T-cell (primary cell): ENCODE measurements around the gene ST3GAL2. TPM values are rescaled to one million over a fixed set of nuclear protein-coding genes. Genes with fewer than 3 reads are reported as not detected.
"Not testable (repeated sequence)": the region's sequence is repeated elsewhere in the genome, so short reads cannot be mapped to it uniquely, and the experiment has no call there.

Source experiments
- ATAC-seq, 4 experiments: fragments of 200-7000 bp in 3 of 4; fragments of 150-1000 bp in 1 of 4; cut with Tn5 transposase; replicated peaks in 1 of 4; 1 replicate in 3 of 4; 2 replicates in 1 of 4; pipeline ENCODE4 v1.10.0; 2021; ENCODE audit warnings: moderate library complexity in 3 of 4, mild to moderate bottlenecking in 2 of 4, moderate number of reproducible peaks in 1 of 4
- CTCF ChIA-PET, 2 donors: fragments of 300-600 bp; sonication (Branson Sonifier 250); formaldehyde crosslinking; loops; one replicate each; lab custom pipeline; 2022; ENCODE audit warnings: antibody characterized with exemption in 2 of 2; lab: Charles Lee
- POLR2A ChIA-PET, 2 donors: fragments of 300-600 bp; sonication (Branson Sonifier 250); formaldehyde crosslinking; loops; one replicate each; lab custom pipeline; 2022; ENCODE audit warnings: antibody characterized with exemption in 2 of 2; lab: Charles Lee
- DNase-seq, 35 experiments: peaks; one replicate each; pipeline versions ENCODE4 v3.0.0 to v3.0.0-alpha.2; 2013 to 2023
- H3K27ac ChIP-seq: one replicate; pipeline ENCODE4 v1.5.1; 2013; ENCODE audit warnings: low read length
- H3K27me3 ChIP-seq, 2 experiments: replicated peaks in 1 of 2; 1 replicate in 1 of 2; 2 replicates in 1 of 2; pipeline versions ENCODE4 v1.6.1 to v1.7.0; 2013; ENCODE audit warnings: low read length in 1 of 2, mixed read lengths in 1 of 2; ENCODE audit not compliant: control insufficient read depth in 2 of 2, insufficient read depth in 2 of 2; ENCODE audit errors: extremely low read depth in 1 of 2
- H3K36me3 ChIP-seq, 2 donors: 1 replicate in 1 of 2; 2 replicates in 1 of 2; pipeline versions ENCODE4 v1.6.1 to v1.7.0; 2013; ENCODE audit warnings: low read length in 1 of 2; ENCODE audit not compliant: control insufficient read depth in 2 of 2, insufficient read depth in 1 of 2; ENCODE audit errors: extremely low read depth in 1 of 2
- H3K4me1 ChIP-seq, 2 experiments: 1 replicate in 1 of 2; 2 replicates in 1 of 2; pipeline versions ENCODE4 v1.6.1 to v1.7.0; 2013; ENCODE audit warnings: low read length in 2 of 2, mixed read lengths in 1 of 2; ENCODE audit not compliant: insufficient read depth in 2 of 2, control insufficient read depth in 1 of 2; ENCODE audit errors: extremely low read depth in 1 of 2
- H3K4me3 ChIP-seq, 2 donors: 1 replicate in 1 of 2; 2 replicates in 1 of 2; pipeline versions ENCODE4 v1.5.1 to v1.7.0; 2013; ENCODE audit warnings: mild to moderate bottlenecking in 2 of 2, low read length in 1 of 2, moderate library complexity in 1 of 2; ENCODE audit not compliant: control insufficient read depth in 1 of 2; ENCODE audit errors: extremely low read depth in 1 of 2
- H3K9me3 ChIP-seq: 2 replicates; pipeline ENCODE4 v1.7.0; 2013
- H3K27ac Mint-ChIP-seq, 2 donors: one replicate each; pipeline ENCODE4 v1.8.0; 2020 to 2021; ENCODE audit warnings: mild to moderate bottlenecking in 2 of 2, mixed read lengths in 2 of 2
- H3K27me3 Mint-ChIP-seq, 2 donors: one replicate each; pipeline ENCODE4 v1.8.0; 2021 to 2022; ENCODE audit warnings: mixed read lengths in 2 of 2
- H3K36me3 Mint-ChIP-seq: one replicate; pipeline ENCODE4 v1.8.0; 2021; ENCODE audit warnings: mixed read lengths
- H3K4me1 Mint-ChIP-seq, 3 donors: one replicate each; pipeline ENCODE4 v1.8.0; 2020 to 2022; ENCODE audit warnings: mixed read lengths in 3 of 3, mild to moderate bottlenecking in 1 of 3
- H3K4me3 Mint-ChIP-seq, 3 donors: one replicate each; pipeline ENCODE4 v1.8.0; 2020 to 2022; ENCODE audit warnings: mild to moderate bottlenecking in 3 of 3, mixed read lengths in 3 of 3, moderate library complexity in 3 of 3
- H3K9me3 Mint-ChIP-seq, 3 donors: one replicate each; pipeline ENCODE4 v1.8.0; 2020 to 2022; ENCODE audit warnings: mixed read lengths in 3 of 3
- WGBS: methylation state at CpG from one replicate; pipeline ENCODE4 v1.1.5; 2013; ENCODE audit warnings: missing lambda C conversion rate; ENCODE audit not compliant: insufficient coverage; 5-methylcytosine and 5-hydroxymethylcytosine counted together
- total RNA-seq, 35 experiments: library from RNA in 6 of 35; stranded (reverse) in 6 of 35; fragments of 120-200 nt in 1 of 35; gene quantifications; one replicate each; pipeline versions ENCODE4 v1.2.1 to v1.2.4 and lab custom pipeline; 2013 to 2026

The ST3GAL2 gene
- total RNA-seq, 5 donors from 2014 or later (not counting 1 experiment from before 2014, with no cell fraction given) = 18.9 to 35.1 (median 30.2) TPM

DNA sequence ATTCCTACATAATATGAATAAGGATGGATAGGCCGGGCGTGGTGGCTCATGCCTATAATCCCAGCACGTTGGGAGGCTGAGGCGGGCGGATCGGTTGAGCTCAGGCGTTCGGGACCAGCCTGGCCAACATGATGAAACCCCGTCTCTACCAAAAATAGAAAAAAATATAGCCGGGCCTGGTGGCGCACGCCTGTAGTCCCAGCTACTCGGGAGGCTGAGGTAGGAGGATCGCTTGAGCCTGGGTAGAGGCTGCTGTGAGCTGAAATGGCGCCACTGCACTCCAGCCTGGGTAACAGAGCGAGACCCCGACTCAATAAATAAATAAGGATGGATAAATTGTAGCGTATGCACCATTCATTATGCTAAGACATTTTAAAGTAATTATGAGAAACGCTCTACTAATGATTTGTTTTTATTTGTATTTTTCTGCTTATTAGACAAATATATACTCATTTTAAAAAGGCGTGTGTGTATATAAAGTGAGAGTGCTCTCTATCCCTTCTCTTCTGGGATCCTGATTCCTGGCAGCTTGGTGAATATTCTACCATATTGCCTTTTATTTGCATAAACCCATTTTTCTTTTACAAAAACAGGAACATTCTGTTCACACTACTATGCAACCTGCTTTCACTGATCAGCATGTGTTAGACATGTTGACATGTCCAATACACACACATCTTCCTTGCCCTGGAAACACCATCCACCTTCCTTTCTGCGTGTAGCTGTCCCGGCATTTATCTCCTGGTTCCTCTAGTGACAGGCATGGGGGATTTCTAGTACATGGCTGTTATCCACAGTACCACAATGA lies 65.8 kb downstream of the ST3GAL2 start:
- ATAC-seq = no peak
- 98% methylated on average over 11 of the region's 22 CpGs for WGBS
- Histone ChIP-seq H3K27ac (no peak overlapping the region), H3K27me3 (no peaks in the 10 kb centered on the region), H3K4me3 (no peak overlapping the region), H3K9me3 (no peaks in the 10 kb centered on the region), H3K36me3 (peaks cover 2 to 48% of the 10 kb centered on the region in 2 donors), H3K4me1 (peaks cover 0 to 10% of the 10 kb centered on the region in 2 experiments)
- CTCF ChIA-PET = no interaction called here
- peaks cover 36% of the 10 kb centered on the region for H3K36me3 Mint-ChIP-seq
- POLR2A ChIA-PET = interaction anchor here in 1 of 2 donors (0.6 kb wide), 1 partner anchor 32 kb away, joined by 10 read pairs; no protein-coding TSS in a partner anchor
- no peaks in the 10 kb centered on the region for H3K9me3 Mint-ChIP-seq
- no peaks in the 10 kb centered on the region for H3K27me3 Mint-ChIP-seq
- peaks cover 10 to 14% (median 13%) of the 10 kb centered on the region in 3 donors for H3K4me1 Mint-ChIP-seq
- DNase-seq = no peak
- peak overlapping the region; percentile 32 to 75 for H3K27ac Mint-ChIP-seq
- no peak overlapping the region for H3K4me3 Mint-ChIP-seq

- Histone ChIP-seq H3K27me3 (no peaks in the 10 kb centered on the region), H3K4me3 (no peak overlapping the region), H3K27ac (no peak overlapping the region), H3K9me3 (no peaks in the 10 kb centered on the region), H3K4me1 (peaks cover 0 to 10% of the 10 kb centered on the region in 2 experiments), H3K36me3 (peaks cover 5 to 54% of the 10 kb centered on the region in 2 donors)
- ChIA-PET POLR2A (no interaction called here), CTCF (no interaction called here)
- Mint-ChIP-seq H3K27ac (peak overlapping the region; percentile 8 to 28), H3K4me3 (no peak overlapping the region), H3K4me1 (peaks cover 6 to 9% (median 7%) of the 10 kb centered on the region in 3 donors), H3K36me3 (peaks cover 36% of the 10 kb centered on the region), H3K27me3 (no peaks in the 10 kb centered on the region), H3K9me3 (no peaks in the 10 kb centered on the region)
- ATAC-seq (no peak), DNase-seq (no peak)
- WGBS = 84% methylated on average over 7 of the region's 10 CpGs
Observed at GRCh38 chr16:70370924-70371323, 68.0 kb downstream of the ST3GAL2 start.

GRCh38 chr16:70370145-70370544 lies 68.8 kb downstream of the ST3GAL2 start:
- H3K27me3 Mint-ChIP-seq, H3K27me3 ChIP-seq, H3K4me3 Mint-ChIP-seq, H3K9me3 ChIP-seq, H3K27ac ChIP-seq, H3K4me3 ChIP-seq, H3K9me3 Mint-ChIP-seq, H3K4me1 Mint-ChIP-seq, H3K4me1 ChIP-seq: not testable (repeated sequence)
- ATAC-seq (peak; percentile 59 to 79 (median 78)), DNase-seq (peak in 34 of 35 experiments; percentile 10 to 54 (median 33))
- Mint-ChIP-seq H3K27ac (peak overlapping the region; percentile 69 to 71), H3K36me3 (peaks cover 34% of the 10 kb centered on the region)
- 67% methylated on average over 3 of the region's 10 CpGs for WGBS
- ChIA-PET POLR2A (interaction anchor here in 1 of 2 donors (0.6 to 0.8 kb wide), 3 partner anchors 24 to 152 kb away, joined by 3 to 11 read pairs (median 3); no protein-coding TSS in a partner anchor), CTCF (interaction anchor here in 1 of 2 donors (1.0 to 1.5 kb wide), 3 partner anchors 11 to 284 kb away, joined by 5 to 6 read pairs (median 5); no protein-coding TSS in a partner anchor)
- peaks cover 5 to 57% of the 10 kb centered on the region in 2 donors for H3K36me3 ChIP-seq

GRCh38 chr16:70364399-70364798 lies 74.5 kb downstream of the ST3GAL2 start:
- no peak overlapping the region for H3K27ac Mint-ChIP-seq
- WGBS = 96% methylated on average over 4 of the region's 5 CpGs
- ATAC-seq (no peak), DNase-seq (no peak)
- H3K9me3 Mint-ChIP-seq = no peaks in the 10 kb centered on the region
- ChIA-PET CTCF (no interaction called here), POLR2A (interaction anchor here in 1 of 2 donors (0.6 kb wide), 1 partner anchor 110 kb away, joined by 4 read pairs; no protein-coding TSS in a partner anchor)
- no peaks in the 10 kb centered on the region for H3K4me1 ChIP-seq
- peaks cover 12 to 77% of the 10 kb centered on the region in 2 donors for H3K36me3 ChIP-seq
- no peak overlapping the region for H3K4me3 ChIP-seq
- no peak overlapping the region for H3K27ac ChIP-seq
- peaks cover 25% of the 10 kb centered on the region for H3K36me3 Mint-ChIP-seq
- H3K4me1 Mint-ChIP-seq = no peaks in the 10 kb centered on the region
- H3K4me3 Mint-ChIP-seq = no peak overlapping the region
- H3K27me3 Mint-ChIP-seq = no peaks in the 10 kb centered on the region
- no peaks in the 10 kb centered on the region for H3K9me3 ChIP-seq
- no peaks in the 10 kb centered on the region for H3K27me3 ChIP-seq

GRCh38 chr16:70359552-70359951 lies 79.3 kb downstream of the ST3GAL2 start:
- 100% methylated on average over 1 of the region's 7 CpGs for WGBS
- Histone ChIP-seq H3K4me3 (no peak overlapping the region), H3K9me3 (no peaks in the 10 kb centered on the region), H3K4me1 (no peaks in the 10 kb centered on the region), H3K36me3 (peaks cover 8 to 92% of the 10 kb centered on the region in 2 donors), H3K27ac (no peak overlapping the region), H3K27me3 (no peaks in the 10 kb centered on the region)
- DNase-seq (no peak), ATAC-seq (no peak)
- Mint-ChIP-seq H3K9me3 (no peaks in the 10 kb centered on the region), H3K27me3 (no peaks in the 10 kb centered on the region), H3K4me3 (no peak overlapping the region), H3K27ac (no peak overlapping the region), H3K36me3 (peaks cover 31% of the 10 kb centered on the region), H3K4me1 (no peaks in the 10 kb centered on the region)
- ChIA-PET POLR2A (interaction anchor here (0.6 to 1.2 kb wide), 2 partner anchors 8 to 13 kb away, joined by 3 to 4 read pairs; partner anchors contain the start of gene DDX19A (in 1 of the 2)), CTCF (interaction anchor here in 1 of 2 donors (1.1 to 1.3 kb wide), 2 partner anchors 10 to 13 kb away, joined by 3 to 6 read pairs; partner anchors contain the start of gene DDX19A)

- no peak overlapping the region for H3K27ac ChIP-seq
- H3K4me1 ChIP-seq = peaks cover 10 to 28% of the 10 kb centered on the region in 2 experiments
- CTCF ChIA-PET = interaction anchor here in 1 of 2 donors (0.6 kb wide), 1 partner anchor 82 kb away, joined by 4 read pairs; no protein-coding TSS in a partner anchor
- H3K4me1 Mint-ChIP-seq = peaks cover 30 to 39% (median 36%) of the 10 kb centered on the region in 3 donors
- H3K4me3 Mint-ChIP-seq = no peak overlapping the region
- no peaks in the 10 kb centered on the region for H3K27me3 Mint-ChIP-seq
- no peaks in the 10 kb centered on the region for H3K9me3 ChIP-seq
- no peaks in the 10 kb centered on the region for H3K27me3 ChIP-seq
- ATAC-seq = no peak
- POLR2A ChIA-PET = no interaction called here
- 75% methylated on average over 2 of the region's 2 CpGs for WGBS
- peaks cover 4 to 37% of the 10 kb centered on the region in 2 donors for H3K36me3 ChIP-seq
- no peak overlapping the region for H3K4me3 ChIP-seq
- H3K36me3 Mint-ChIP-seq = peaks cover 15% of the 10 kb centered on the region
- H3K9me3 Mint-ChIP-seq = no peaks in the 10 kb centered on the region
- peak overlapping the region in 1 of 2 donors; percentile 22 for H3K27ac Mint-ChIP-seq
- DNase-seq = no peak
Observed at GRCh38 chr16:70349783-70350182, 89.1 kb downstream of the ST3GAL2 start.
